AG09309 (cell line): ENCODE measurements around the gene ADD3.

ENCODE experiments used
- DNase-seq: peaks from one replicate; pipeline ENCODE4 v3.0.0-alpha.2; 2010; ENCODE audit warnings: low read depth
- H3K4me3 ChIP-seq: 2 replicates; pipeline ENCODE4 v1.5.1; 2011; ENCODE audit warnings: mild to moderate bottlenecking, low read depth, low read length, moderate library complexity; ENCODE audit not compliant: control insufficient read depth
- TF ChIP-seq, protein P1 (sequence below): IDR thresholded peaks from 2 replicates; pipeline ENCODE4 v1.5.1; 2011; ENCODE audit warnings: mild to moderate bottlenecking, low read depth, low read length, inconsistent platforms; ENCODE audit not compliant: insufficient read depth, control insufficient read depth; ENCODE audit errors: missing control alignments

The ADD3 gene

DNA sequence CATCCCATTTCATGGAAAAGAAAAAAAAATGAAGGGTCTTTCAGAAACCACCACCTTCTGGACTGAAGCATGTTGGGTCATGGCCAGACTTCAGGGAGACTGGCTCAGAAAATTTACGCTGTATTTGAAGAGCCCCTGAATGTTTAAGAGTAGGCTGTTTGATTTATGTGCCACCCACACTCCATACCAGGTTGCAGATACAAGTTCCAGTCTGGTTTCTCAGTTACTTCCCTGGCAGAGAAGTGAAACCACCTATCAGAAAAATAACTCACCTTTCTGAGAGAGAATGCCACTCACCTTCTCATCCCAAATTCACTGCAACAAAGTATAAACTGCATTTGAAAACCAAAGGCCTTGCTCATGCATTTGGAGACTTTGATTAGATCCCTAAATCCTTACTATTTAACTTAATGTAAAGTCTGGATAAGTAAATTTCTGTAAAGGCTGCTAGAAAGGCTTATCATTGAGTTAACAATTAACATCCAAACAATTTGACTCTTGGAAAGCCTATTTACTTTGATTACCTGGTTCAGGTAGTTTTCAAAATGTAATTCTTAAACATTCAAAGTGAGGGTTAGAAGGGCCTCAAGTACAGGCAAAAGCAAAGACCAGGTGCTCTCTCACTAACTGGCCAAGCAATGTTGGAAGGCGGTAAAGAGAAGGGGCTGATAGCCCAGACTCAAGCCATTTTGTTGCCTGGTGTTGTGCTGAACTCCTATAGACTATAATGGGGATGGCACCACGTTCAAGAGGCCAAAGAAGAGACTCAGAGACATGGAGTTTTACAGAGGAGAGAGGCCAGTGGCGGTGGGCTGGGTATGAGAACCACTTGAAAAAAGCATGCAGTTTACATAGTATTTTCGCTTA lies 12.8 kb upstream of the ADD3 start:
- no peak for DNase-seq
- TF ChIP-seq, protein P1, sequence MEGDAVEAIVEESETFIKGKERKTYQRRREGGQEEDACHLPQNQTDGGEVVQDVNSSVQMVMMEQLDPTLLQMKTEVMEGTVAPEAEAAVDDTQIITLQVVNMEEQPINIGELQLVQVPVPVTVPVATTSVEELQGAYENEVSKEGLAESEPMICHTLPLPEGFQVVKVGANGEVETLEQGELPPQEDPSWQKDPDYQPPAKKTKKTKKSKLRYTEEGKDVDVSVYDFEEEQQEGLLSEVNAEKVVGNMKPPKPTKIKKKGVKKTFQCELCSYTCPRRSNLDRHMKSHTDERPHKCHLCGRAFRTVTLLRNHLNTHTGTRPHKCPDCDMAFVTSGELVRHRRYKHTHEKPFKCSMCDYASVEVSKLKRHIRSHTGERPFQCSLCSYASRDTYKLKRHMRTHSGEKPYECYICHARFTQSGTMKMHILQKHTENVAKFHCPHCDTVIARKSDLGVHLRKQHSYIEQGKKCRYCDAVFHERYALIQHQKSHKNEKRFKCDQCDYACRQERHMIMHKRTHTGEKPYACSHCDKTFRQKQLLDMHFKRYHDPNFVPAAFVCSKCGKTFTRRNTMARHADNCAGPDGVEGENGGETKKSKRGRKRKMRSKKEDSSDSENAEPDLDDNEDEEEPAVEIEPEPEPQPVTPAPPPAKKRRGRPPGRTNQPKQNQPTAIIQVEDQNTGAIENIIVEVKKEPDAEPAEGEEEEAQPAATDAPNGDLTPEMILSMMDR, result no peak
- H3K4me3 ChIP-seq, result no peak overlapping the region

DNA sequence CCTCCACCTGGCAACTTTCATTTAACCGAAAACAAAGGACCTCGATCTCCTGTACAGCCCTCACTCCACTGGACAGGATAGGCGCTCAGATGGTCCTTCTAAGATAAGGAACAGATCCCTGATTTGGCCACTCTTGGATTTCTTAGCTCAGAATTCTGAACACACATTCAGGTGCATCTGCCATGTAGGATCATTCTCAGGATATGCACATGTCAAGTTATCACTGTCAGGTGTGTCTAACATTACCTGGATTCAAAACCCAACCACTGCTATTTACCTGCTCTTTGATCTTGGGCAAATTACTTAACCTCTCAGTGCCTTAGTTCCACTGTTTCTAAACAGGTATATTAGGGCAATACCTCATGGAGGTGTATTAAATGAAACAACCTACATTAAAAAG lies 12.2 kb upstream of the ADD3 start:
- no peak for DNase-seq
- TF ChIP-seq, protein P1, result no peak
- no peak overlapping the region for H3K4me3 ChIP-seq

DNA sequence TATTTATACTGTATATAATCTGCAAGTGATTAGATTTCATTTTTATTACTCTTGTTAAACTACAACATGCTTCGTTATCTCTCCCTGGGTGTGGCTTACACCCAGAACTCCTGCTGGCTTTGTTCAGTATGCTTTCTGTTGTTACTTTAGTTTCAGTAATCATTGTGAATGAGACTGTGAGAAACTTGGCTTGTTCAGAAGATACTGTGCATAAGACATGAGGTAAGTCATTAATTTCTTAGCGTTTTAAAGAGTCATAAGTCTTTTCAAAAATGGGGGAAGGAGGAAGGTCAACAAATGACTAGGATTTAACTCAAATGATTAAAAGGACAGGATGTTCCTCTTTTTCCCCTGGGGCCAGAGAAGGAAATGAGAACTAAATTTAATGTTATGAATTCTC lies 11.6 kb upstream of the ADD3 start:
- H3K4me3 ChIP-seq, result no peak overlapping the region
- TF ChIP-seq, protein P1, result no peak
- DNase-seq, result no peak

DNA sequence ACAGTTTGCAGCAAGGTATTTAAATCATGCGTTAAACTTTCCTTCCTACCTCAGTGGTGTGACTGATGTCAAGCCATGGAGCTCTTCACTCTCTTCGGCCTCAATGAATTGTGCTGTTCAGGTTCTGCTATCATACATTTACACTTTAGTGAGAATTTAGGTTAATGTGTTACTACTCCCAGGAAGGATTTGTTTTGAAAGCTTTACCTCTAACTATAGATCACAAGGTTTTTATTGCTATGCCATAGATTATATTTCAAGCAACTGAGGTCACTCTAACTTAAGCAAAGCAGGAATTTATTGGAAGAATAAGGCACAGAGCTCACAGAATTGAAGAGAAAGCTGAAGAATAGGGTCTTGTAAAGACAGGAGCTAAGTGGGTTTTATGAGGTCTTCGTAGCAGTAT lies 11.0 kb upstream of the ADD3 start:
- TF ChIP-seq, protein P1, result no peak
- no peak for DNase-seq
- H3K4me3 ChIP-seq, result no peak overlapping the region

DNA sequence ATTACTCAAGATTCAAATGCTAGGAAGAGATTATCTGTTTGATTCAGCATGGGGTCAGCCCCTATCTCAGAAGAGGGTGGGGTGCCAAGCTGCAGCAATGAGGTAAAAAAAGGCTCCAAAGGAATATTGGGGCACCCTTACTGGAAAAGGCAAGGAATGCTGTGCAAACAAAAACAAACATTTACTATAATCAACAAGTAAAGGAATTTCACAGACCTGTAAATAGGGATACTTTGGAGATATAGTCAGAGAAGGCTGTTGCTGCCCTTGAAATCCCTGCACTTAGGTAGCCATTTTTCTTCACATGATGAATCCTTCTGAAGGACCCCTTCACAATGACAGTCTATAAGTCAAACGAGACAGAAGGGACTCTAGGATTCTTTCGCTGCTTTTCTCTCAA lies 10.6 kb upstream of the ADD3 start:
- TF ChIP-seq, protein P1, result no peak
- DNase-seq, result no peak
- no peak overlapping the region for H3K4me3 ChIP-seq

DNA sequence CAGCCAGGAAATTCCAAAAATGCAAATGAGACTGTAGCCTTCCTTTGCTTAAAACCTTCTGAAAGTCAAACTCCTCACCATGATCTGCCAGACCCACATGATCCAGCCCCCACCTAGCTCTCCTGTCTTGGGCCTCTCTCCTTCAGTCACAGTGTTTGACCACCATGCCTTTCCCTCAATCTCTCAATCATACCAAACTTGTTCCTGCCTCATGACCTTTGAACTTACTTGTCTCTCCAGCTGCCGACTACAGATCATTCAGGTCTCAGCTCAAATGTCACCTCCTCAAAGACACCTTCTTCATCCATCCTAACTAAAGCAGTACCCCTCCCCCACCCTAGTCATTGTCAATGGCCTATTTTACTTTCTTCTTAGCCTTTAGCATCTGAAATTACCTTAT lies 9.3 kb upstream of the ADD3 start:
- TF ChIP-seq, protein P1, result no peak
- DNase-seq, result no peak

More for the DNA sequence above, 9.3 kb upstream of the ADD3 start:
- no peak overlapping the region for H3K4me3 ChIP-seq
